ENCODE data around the gene DDC. TPM values are rescaled to one million over a fixed set of nuclear protein-coding genes. Genes with fewer than 3 reads are reported as not detected.

The DDC gene
- total RNA-seq, 2 donors from 2014 or later = 6.6 to 17.1 TPM

DNA sequence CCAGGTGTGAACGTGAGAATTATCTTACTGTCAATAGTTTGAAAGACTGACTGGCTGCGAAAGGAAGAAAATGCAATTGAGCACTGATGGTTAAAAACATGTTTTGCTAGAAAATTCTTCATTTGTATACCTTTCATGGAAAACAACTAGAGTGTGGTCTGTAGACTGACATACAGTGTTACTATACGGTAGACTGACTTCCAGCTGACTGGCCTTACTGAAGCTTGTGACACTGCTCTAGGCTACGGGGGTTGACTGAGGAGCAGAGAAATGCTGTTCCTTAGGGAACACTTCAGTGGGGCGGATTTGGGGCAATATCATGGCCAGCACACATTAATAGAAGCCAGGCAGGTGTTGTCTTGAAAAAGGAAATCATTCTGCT, 25.9 kb upstream of the DDC start:
- WGBS, 2 donors = 88 to 92% methylated on average over 5 of the region's 5 CpGs

GRCh38 chr7:50590535-50590934, 25.3 kb upstream of the DDC start:
- 96 to 97% methylated on average over 13 of the region's 13 CpGs for WGBS, 2 donors
- no peak for ATAC-seq
- intact Hi-C loops (cut with DNase I) = loop anchor here (10.0 kb wide), 1 partner anchor 116 kb away; no protein-coding TSS in a partner anchor
- Histone ChIP-seq H3K27me3 (no peaks in the 10 kb centered on the region), H3K36me3 (replicated peaks in 1 of 2; ENCODE audit: insufficient read depth in 1 of 2, low read depth in 2 of 2) (peaks cover 0 to 20% of the 10 kb centered on the region in 2 donors), H3K4me3 (no peak overlapping the region), H3K4me1 (peaks cover 7% of the 10 kb centered on the region), H3K27ac (no peak overlapping the region), H3K9me3 (no peaks in the 10 kb centered on the region)
- TF ChIP-seq POLR2A (IDR thresholded peaks at IDR 0.05) = no peak
- TF ChIP-seq, protein P1, sequence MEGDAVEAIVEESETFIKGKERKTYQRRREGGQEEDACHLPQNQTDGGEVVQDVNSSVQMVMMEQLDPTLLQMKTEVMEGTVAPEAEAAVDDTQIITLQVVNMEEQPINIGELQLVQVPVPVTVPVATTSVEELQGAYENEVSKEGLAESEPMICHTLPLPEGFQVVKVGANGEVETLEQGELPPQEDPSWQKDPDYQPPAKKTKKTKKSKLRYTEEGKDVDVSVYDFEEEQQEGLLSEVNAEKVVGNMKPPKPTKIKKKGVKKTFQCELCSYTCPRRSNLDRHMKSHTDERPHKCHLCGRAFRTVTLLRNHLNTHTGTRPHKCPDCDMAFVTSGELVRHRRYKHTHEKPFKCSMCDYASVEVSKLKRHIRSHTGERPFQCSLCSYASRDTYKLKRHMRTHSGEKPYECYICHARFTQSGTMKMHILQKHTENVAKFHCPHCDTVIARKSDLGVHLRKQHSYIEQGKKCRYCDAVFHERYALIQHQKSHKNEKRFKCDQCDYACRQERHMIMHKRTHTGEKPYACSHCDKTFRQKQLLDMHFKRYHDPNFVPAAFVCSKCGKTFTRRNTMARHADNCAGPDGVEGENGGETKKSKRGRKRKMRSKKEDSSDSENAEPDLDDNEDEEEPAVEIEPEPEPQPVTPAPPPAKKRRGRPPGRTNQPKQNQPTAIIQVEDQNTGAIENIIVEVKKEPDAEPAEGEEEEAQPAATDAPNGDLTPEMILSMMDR (IDR thresholded peaks at IDR 0.05) = no peak
- DNase-seq = no peak

More for the DNA sequence above, 25.9 kb upstream of the DDC start:
- Histone ChIP-seq H3K27me3 (no peaks in the 10 kb centered on the region), H3K4me1 (peaks cover 7% of the 10 kb centered on the region), H3K9me3 (no peaks in the 10 kb centered on the region), H3K27ac (no peak overlapping the region), H3K36me3 (replicated peaks in 1 of 2; ENCODE audit: insufficient read depth in 1 of 2, low read depth in 2 of 2) (peaks cover 0 to 20% of the 10 kb centered on the region in 2 donors), H3K4me3 (no peak overlapping the region)
- intact Hi-C loops (cut with DNase I) = loop anchor here (10.0 kb wide), 1 partner anchor 116 kb away; no protein-coding TSS in a partner anchor
- no peak for TF ChIP-seq POLR2A (IDR thresholded peaks at IDR 0.05)
- TF ChIP-seq, protein P1 (IDR thresholded peaks at IDR 0.05) = no peak
- ATAC-seq (no peak), DNase-seq (no peak)

GRCh38 chr7:50589364-50589763, 24.2 kb upstream of the DDC start:
- H3K4me1 ChIP-seq = peaks cover 11% of the 10 kb centered on the region
- intact Hi-C loops (cut with DNase I) = no loop called here
- TF ChIP-seq, protein P1 (IDR thresholded peaks at IDR 0.05) = no peak
- TF ChIP-seq POLR2A (IDR thresholded peaks at IDR 0.05) = no peak
- 75 to 89% methylated on average over 2 of the region's 2 CpGs for WGBS, 2 donors
- H3K36me3 ChIP-seq (replicated peaks in 1 of 2; ENCODE audit: insufficient read depth in 1 of 2, low read depth in 2 of 2) = peaks cover 0 to 17% of the 10 kb centered on the region in 2 donors
- H3K27ac ChIP-seq = no peak overlapping the region
- no peak overlapping the region for H3K4me3 ChIP-seq
- ATAC-seq (no peak), DNase-seq (no peak)
- no peaks in the 10 kb centered on the region for H3K9me3 ChIP-seq
- H3K27me3 ChIP-seq = no peaks in the 10 kb centered on the region

- Histone ChIP-seq H3K4me3 (no peak overlapping the region), H3K36me3 (replicated peaks in 1 of 2; ENCODE audit: insufficient read depth in 1 of 2, low read depth in 2 of 2) (peaks cover 0 to 14% of the 10 kb centered on the region in 2 donors), H3K9me3 (no peaks in the 10 kb centered on the region), H3K27me3 (no peaks in the 10 kb centered on the region), H3K27ac (no peak overlapping the region), H3K4me1 (peaks cover 15% of the 10 kb centered on the region)
- ATAC-seq (no peak), DNase-seq (no peak)
- TF ChIP-seq, protein P1 (IDR thresholded peaks at IDR 0.05) = peak in 6 of 7 experiments; percentile 6 to 31 (median 20)
- no peak for TF ChIP-seq POLR2A (IDR thresholded peaks at IDR 0.05)
- intact Hi-C loops (cut with DNase I) = no loop called here
- WGBS, 2 donors = 77 to 84% methylated on average over 8 of the region's 8 CpGs
Observed at GRCh38 chr7:50588937-50589336, 23.7 kb upstream of the DDC start.

- Histone ChIP-seq H3K36me3 (replicated peaks in 1 of 2; ENCODE audit: insufficient read depth in 1 of 2, low read depth in 2 of 2) (peaks cover 0 to 8% of the 10 kb centered on the region in 2 donors), H3K9me3 (no peaks in the 10 kb centered on the region), H3K4me1 (peaks cover 15% of the 10 kb centered on the region), H3K27me3 (no peaks in the 10 kb centered on the region), H3K4me3 (no peak overlapping the region), H3K27ac (peak overlapping the region in 3 of 4 donors; percentile 10 to 23 (median 18))
- 34 to 50% methylated on average over 6 of the region's 6 CpGs for WGBS, 2 donors
- TF ChIP-seq, protein P1 (IDR thresholded peaks at IDR 0.05) = no peak
- TF ChIP-seq POLR2A (IDR thresholded peaks at IDR 0.05) = no peak
- DNase-seq = peak in 1 of 4 donors; percentile 40
- intact Hi-C loops (cut with DNase I) = no loop called here
- peak; percentile 37 for ATAC-seq
Observed at GRCh38 chr7:50587737-50588136, 22.5 kb upstream of the DDC start.
